Astrocyte (in vitro differentiated cells and primary cell): ENCODE results near the gene EXOSC1. TPM values are rescaled to one million over a fixed set of nuclear protein-coding genes. Genes with fewer than 3 reads are reported as not detected.
A peak's percentile ranks its signal among the peaks of the same experiment; 100 is the strongest.
"Not testable (repeated sequence)": the region's sequence is repeated elsewhere in the genome, so short reads cannot be mapped to it uniquely, and the experiment has no call there.

Experiments used
- DNase-seq: peaks from one replicate; pipeline ENCODE4 v3.0.0-alpha.2; 2010; ENCODE audit warnings: low read depth
- FAIRE-seq: peaks from 2 replicates; lab custom pipeline; 2011; peaks lifted over from hg19 to GRCh38; lab: Jason Lieb, UNC
- H2AFZ ChIP-seq: 2 replicates; pipeline ENCODE4 v1.6.0; 2012; ENCODE audit warnings: low read depth, low read length, inconsistent platforms
- H3K27ac ChIP-seq: 2 replicates; pipeline ENCODE4 v1.5.1; 2011; ENCODE audit warnings: low read depth, low read length, inconsistent platforms
- H3K27me3 ChIP-seq: 2 replicates; pipeline ENCODE4 v1.6.0; 2011; ENCODE audit warnings: low read length, inconsistent platforms; ENCODE audit not compliant: insufficient read depth
- H3K36me3 ChIP-seq: 2 replicates; pipeline ENCODE4 v1.5.1; 2011; ENCODE audit warnings: low read length, inconsistent platforms; ENCODE audit not compliant: insufficient read depth
- H3K4me1 ChIP-seq: 2 replicates; pipeline ENCODE4 v1.5.1; 2011; ENCODE audit warnings: low read length, inconsistent platforms; ENCODE audit not compliant: insufficient read depth
- H3K4me2 ChIP-seq: 2 replicates; pipeline ENCODE4 v1.6.0; 2012; ENCODE audit warnings: low read length, inconsistent platforms
- H3K4me3 ChIP-seq: 2 replicates; pipeline ENCODE4 v1.5.1; 2011; ENCODE audit warnings: low read depth, mild to moderate bottlenecking, low read length, inconsistent platforms; ENCODE audit not compliant: insufficient read depth
- H3K79me2 ChIP-seq: 2 replicates; pipeline ENCODE4 v1.6.0; 2012; ENCODE audit warnings: mild to moderate bottlenecking, low read length, inconsistent platforms; ENCODE audit not compliant: insufficient read depth
- H3K9ac ChIP-seq: 2 replicates; pipeline ENCODE4 v1.6.0; 2012; ENCODE audit warnings: mild to moderate bottlenecking, low read length, inconsistent platforms
- H3K9me3 ChIP-seq: 2 replicates; pipeline ENCODE4 v1.5.1; 2012; ENCODE audit warnings: low read depth, mild to moderate bottlenecking, low read length, inconsistent platforms; ENCODE audit not compliant: insufficient read depth
- H4K20me1 ChIP-seq: 2 replicates; pipeline ENCODE4 v1.6.0; 2012; ENCODE audit warnings: low read length, inconsistent platforms; ENCODE audit not compliant: insufficient read depth
- H3K27ac Mint-ChIP-seq: one replicate; pipeline ENCODE4 v1.8.0; 2021; ENCODE audit warnings: mild to moderate bottlenecking, mixed read lengths; ENCODE audit not compliant: unreplicated experiment
- H3K27me3 Mint-ChIP-seq: one replicate; pipeline ENCODE4 v1.8.0; 2021; ENCODE audit warnings: low read depth, mixed read lengths; ENCODE audit not compliant: unreplicated experiment
- H3K36me3 Mint-ChIP-seq: one replicate; pipeline ENCODE4 v1.8.0; 2021; ENCODE audit warnings: low read depth, mixed read lengths; ENCODE audit not compliant: unreplicated experiment
- H3K4me1 Mint-ChIP-seq: one replicate; pipeline ENCODE4 v1.8.0; 2021; ENCODE audit warnings: low read depth, mixed read lengths; ENCODE audit not compliant: unreplicated experiment
- H3K4me3 Mint-ChIP-seq: one replicate; pipeline ENCODE4 v1.8.0; 2021; ENCODE audit warnings: mild to moderate bottlenecking, moderate library complexity, mixed read lengths; ENCODE audit not compliant: unreplicated experiment
- H3K9me3 Mint-ChIP-seq: one replicate; pipeline ENCODE4 v1.8.0; 2021; ENCODE audit warnings: mild to moderate bottlenecking, mixed read lengths; ENCODE audit not compliant: unreplicated experiment
- CTCF ChIP-seq: IDR thresholded peaks from 2 replicates; pipeline ENCODE4 v1.5.1; 2011; ENCODE audit warnings: low read depth, mild to moderate bottlenecking, inconsistent platforms, low read length, moderate library complexity; ENCODE audit not compliant: insufficient read depth
- EZH2 ChIP-seq: IDR thresholded peaks from 2 replicates; pipeline ENCODE4 v1.6.1; 2012; ENCODE audit warnings: mild to moderate bottlenecking, low read length, inconsistent platforms; ENCODE audit not compliant: insufficient read depth
- total RNA-seq: library from RNA; stranded (reverse); gene quantifications from 2 replicates; pipeline ENCODE4 v1.2.1, GENCODE V29; 2021

Gene EXOSC1
- total RNA-seq, 1 donor from 2014 or later: 37.9 TPM

GRCh38 chr10:97407952-97408248, 37.9 kb downstream of the EXOSC1 start:
- no peak overlapping the region for H3K9ac ChIP-seq
- no peaks in the 10 kb centered on the region for H3K9me3 Mint-ChIP-seq
- H3K79me2 ChIP-seq: no peaks in the 10 kb centered on the region
- no peaks in the 10 kb centered on the region for H3K27me3 Mint-ChIP-seq
- no peaks in the 10 kb centered on the region for H3K27me3 ChIP-seq
- no peak for DNase-seq
- no peaks in the 10 kb centered on the region for H4K20me1 ChIP-seq
- no peak for FAIRE-seq
- H3K9me3 ChIP-seq: no peaks in the 10 kb centered on the region
- no peak overlapping the region for H3K27ac ChIP-seq
- no peaks in the 10 kb centered on the region for H3K36me3 Mint-ChIP-seq
- H3K4me3 Mint-ChIP-seq: no peak overlapping the region
- H3K36me3 ChIP-seq: no peaks in the 10 kb centered on the region
- no peak overlapping the region for H3K27ac Mint-ChIP-seq
- H3K4me1 Mint-ChIP-seq: peaks cover 9% of the 10 kb centered on the region
- TF ChIP-seq EZH2 (no peak), CTCF (no peak)
- H3K4me3 ChIP-seq: no peak overlapping the region
- no peak overlapping the region for H2AFZ ChIP-seq
- peaks cover 11% of the 10 kb centered on the region for H3K4me1 ChIP-seq
- H3K4me2 ChIP-seq: no peak overlapping the region

- peak; percentile 58 for DNase-seq
- no peak overlapping the region for H3K4me3 ChIP-seq
These were observed 38.4 kb downstream of the EXOSC1 start for GRCh38 chr10:97407211-97407951.

GRCh38 chr10:97406483-97406882, 39.3 kb downstream of the EXOSC1 start:
- not testable (repeated sequence) for H3K4me3 Mint-ChIP-seq, H3K36me3 Mint-ChIP-seq, H3K4me2 ChIP-seq, DNase-seq, H3K9me3 ChIP-seq, H3K36me3 ChIP-seq, H4K20me1 ChIP-seq, H3K9me3 Mint-ChIP-seq, H3K4me1 ChIP-seq, FAIRE-seq, H3K4me1 Mint-ChIP-seq, H3K27ac Mint-ChIP-seq, H3K4me3 ChIP-seq, H3K27me3 ChIP-seq, H2AFZ ChIP-seq, H3K27ac ChIP-seq, H3K79me2 ChIP-seq, H3K27me3 Mint-ChIP-seq, H3K9ac ChIP-seq

More at GRCh38 chr10:97407211-97407951, 38.4 kb downstream of the EXOSC1 start:
- H3K4me1 ChIP-seq: peaks cover 8% of the 10 kb centered on the region
- no peaks in the 10 kb centered on the region for H3K36me3 ChIP-seq
- Mint-ChIP-seq H3K9me3 (no peaks in the 10 kb centered on the region), H3K4me1 (peaks cover 6% of the 10 kb centered on the region), H3K27ac (no peak overlapping the region), H3K36me3 (no peaks in the 10 kb centered on the region), H3K27me3 (no peaks in the 10 kb centered on the region), H3K4me3 (no peak overlapping the region)
- no peak for TF ChIP-seq EZH2
- TF ChIP-seq CTCF: peak; percentile 96
- peak overlapping the region; percentile 54 for H2AFZ ChIP-seq
- no peak overlapping the region for H3K27ac ChIP-seq
- H3K27me3 ChIP-seq: no peaks in the 10 kb centered on the region
- H3K79me2 ChIP-seq: no peaks in the 10 kb centered on the region
- H3K4me2 ChIP-seq: peak overlapping the region; percentile 78
- FAIRE-seq: no peak
- no peaks in the 10 kb centered on the region for H3K9me3 ChIP-seq
- no peak overlapping the region for H3K9ac ChIP-seq
- H4K20me1 ChIP-seq: no peaks in the 10 kb centered on the region
